Activated CD4-positive, alpha-beta T cell treated with anti-CD3 and anti-CD28 coated beads for 36 hours (primary cell): Measurements from ENCODE around the gene MXD4. TPM values are rescaled to one million over a fixed set of nuclear protein-coding genes. Genes with fewer than 3 reads are reported as not detected.

Experiments
- ATAC-seq: fragments of 200-7000 bp; cut with Tn5 transposase; one replicate; pipeline ENCODE4 v1.10.0; 2021; ENCODE audit warnings: mild to moderate bottlenecking, moderate library complexity
- CTCF ChIA-PET: fragments of 350-600 bp; sonication (Branson Sonifier 250); formaldehyde crosslinking; loops from one replicate; lab custom pipeline; 2021; ENCODE audit warnings: antibody characterized with exemption; lab: Charles Lee
- POLR2A ChIA-PET: fragments of 350-600 bp; sonication (Branson Sonifier 250); formaldehyde crosslinking; loops from one replicate; lab custom pipeline; 2021; ENCODE audit warnings: antibody characterized with exemption, inconsistent platforms; lab: Charles Lee
- DNase-seq: peaks from one replicate; pipeline ENCODE4 v3.0.0-alpha.2; 2020
- H3K27ac Mint-ChIP-seq: one replicate; pipeline ENCODE4 v1.8.0; 2021; ENCODE audit warnings: mixed read lengths
- H3K27me3 Mint-ChIP-seq: one replicate; pipeline ENCODE4 v1.8.0; 2021; ENCODE audit warnings: mixed read lengths
- H3K36me3 Mint-ChIP-seq: one replicate; pipeline ENCODE4 v1.8.0; 2021; ENCODE audit warnings: low read depth, mixed read lengths
- H3K4me1 Mint-ChIP-seq: one replicate; pipeline ENCODE4 v1.8.0; 2021; ENCODE audit warnings: mixed read lengths
- H3K4me3 Mint-ChIP-seq: one replicate; pipeline ENCODE4 v1.8.0; 2021; ENCODE audit warnings: mild to moderate bottlenecking, moderate library complexity, mixed read lengths
- H3K9me3 Mint-ChIP-seq: one replicate; pipeline ENCODE4 v1.8.0; 2021; ENCODE audit warnings: low read depth, mixed read lengths
- intact Hi-C, 2 experiments: fragments of 100-400 bp; cut with DNase I in 1 of 2; cut with micrococcal nuclease in 1 of 2; formaldehyde crosslinking; loops; one replicate each; pipeline versions ENCODE4 v1.14.2 to v1.15.1; 2022 to 2024; cut with DNase I, micrococcal nuclease
- total RNA-seq, 2 experiments: library from RNA; stranded (reverse); gene quantifications; one replicate each; pipeline ENCODE4 v1.2.3, GENCODE V29; 2021

Gene MXD4, protein sequence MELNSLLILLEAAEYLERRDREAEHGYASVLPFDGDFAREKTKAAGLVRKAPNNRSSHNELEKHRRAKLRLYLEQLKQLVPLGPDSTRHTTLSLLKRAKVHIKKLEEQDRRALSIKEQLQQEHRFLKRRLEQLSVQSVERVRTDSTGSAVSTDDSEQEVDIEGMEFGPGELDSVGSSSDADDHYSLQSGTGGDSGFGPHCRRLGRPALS
- 1 to 10 TPM; 1.6 to 2.3 TPM for total RNA-seq

DNA sequence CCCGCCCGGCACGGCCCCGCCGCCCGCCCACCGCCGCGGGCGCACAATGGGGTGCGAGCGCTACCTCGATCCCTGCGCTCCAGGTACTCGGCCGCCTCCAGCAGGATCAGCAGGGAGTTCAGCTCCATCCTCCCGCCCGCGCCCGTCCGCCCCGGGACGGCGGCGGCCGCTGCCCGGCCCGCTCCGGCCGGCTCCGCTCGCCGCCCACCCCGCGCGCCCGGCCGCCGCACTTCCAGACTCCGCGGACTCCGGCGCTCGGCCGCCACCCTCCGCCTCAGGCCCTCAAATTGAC is at the start of gene MXD4:
Gene MXD4 (minus strand): TSS at position 257 of the 292 bp plus-strand sequence. CDS start 129 bp downstream, at position 128.
- Mint-ChIP-seq H3K27me3 (no peaks in the 10 kb centered on the region), H3K36me3 (no peaks in the 10 kb centered on the region), H3K9me3 (no peaks in the 10 kb centered on the region), H3K27ac (no peak within 1 kb of the TSS), H3K4me3 (peak within 1 kb of the TSS; percentile 61), H3K4me1 (peaks cover 2% of the 10 kb centered on the region)
- POLR2A ChIA-PET = interaction anchor here (0.6 to 1.0 kb wide), 4 partner anchors 18 to 207 kb away, joined by 3 to 15 read pairs (median 8); partner anchors contain the start of genes CFAP99, HAUS3, POLN and RNF4
- CTCF ChIA-PET = interaction anchor here (0.7 to 1.2 kb wide), 6 partner anchors 13 to 207 kb away, joined by 3 to 4 read pairs (median 3); partner anchors contain the start of gene RNF4
- intact Hi-C loops = loop anchor here (1.0 to 5.0 kb wide), 19 partner anchors 19 to 813 kb away; partner anchors contain the start of genes HAUS3 (in 2 of the 2), POLN (in 2 of the 2), RNF4 (in 2 of the 2) and ADD1 (in 1 of the 2)
- DNase-seq (no peak), ATAC-seq (peak; percentile 0)

DNA sequence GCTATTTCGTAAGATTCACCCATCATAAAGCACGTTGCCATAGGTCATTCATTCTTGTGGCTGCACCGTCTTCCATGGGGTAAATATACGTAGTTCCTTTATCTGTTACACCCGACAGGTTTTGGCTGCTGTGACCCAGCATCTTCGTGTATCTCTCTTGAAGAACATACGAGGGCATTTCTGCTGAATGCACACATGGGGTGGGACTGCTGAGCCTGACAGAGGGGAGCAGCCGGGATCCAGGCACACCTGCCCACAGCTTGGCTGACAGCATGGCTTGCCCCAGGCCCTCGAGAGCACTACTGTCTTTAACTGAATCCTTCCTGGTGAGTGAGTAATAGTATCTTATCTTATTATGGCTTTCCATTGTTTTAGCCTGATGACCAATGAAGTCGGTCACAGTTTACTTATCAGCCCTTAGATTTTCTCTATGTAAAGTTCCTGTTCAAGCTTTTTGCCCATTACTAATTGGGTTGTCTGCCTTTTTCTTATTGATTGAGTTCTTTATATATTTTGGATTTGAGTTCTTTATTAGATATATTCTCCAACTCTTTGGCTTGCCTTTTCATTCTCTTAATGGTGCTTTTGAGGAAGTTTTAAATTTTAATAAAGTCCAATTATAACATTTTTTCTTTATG is 45.0 kb upstream of the MXD4 start:
- ChIA-PET CTCF (interaction anchor here (0.8 to 1.4 kb wide), 2 partner anchors 60 to 62 kb away, joined by 3 to 4 read pairs; no protein-coding TSS in a partner anchor), POLR2A (no interaction called here)
- Mint-ChIP-seq H3K4me1 (no peaks in the 10 kb centered on the region), H3K36me3 (peaks cover 2% of the 10 kb centered on the region), H3K9me3 (peaks cover 7% of the 10 kb centered on the region), H3K4me3 (no peak overlapping the region), H3K27ac (no peak overlapping the region), H3K27me3 (no peaks in the 10 kb centered on the region)
- intact Hi-C loops = no loop called here
- ATAC-seq = no peak
- no peak for DNase-seq

DNA sequence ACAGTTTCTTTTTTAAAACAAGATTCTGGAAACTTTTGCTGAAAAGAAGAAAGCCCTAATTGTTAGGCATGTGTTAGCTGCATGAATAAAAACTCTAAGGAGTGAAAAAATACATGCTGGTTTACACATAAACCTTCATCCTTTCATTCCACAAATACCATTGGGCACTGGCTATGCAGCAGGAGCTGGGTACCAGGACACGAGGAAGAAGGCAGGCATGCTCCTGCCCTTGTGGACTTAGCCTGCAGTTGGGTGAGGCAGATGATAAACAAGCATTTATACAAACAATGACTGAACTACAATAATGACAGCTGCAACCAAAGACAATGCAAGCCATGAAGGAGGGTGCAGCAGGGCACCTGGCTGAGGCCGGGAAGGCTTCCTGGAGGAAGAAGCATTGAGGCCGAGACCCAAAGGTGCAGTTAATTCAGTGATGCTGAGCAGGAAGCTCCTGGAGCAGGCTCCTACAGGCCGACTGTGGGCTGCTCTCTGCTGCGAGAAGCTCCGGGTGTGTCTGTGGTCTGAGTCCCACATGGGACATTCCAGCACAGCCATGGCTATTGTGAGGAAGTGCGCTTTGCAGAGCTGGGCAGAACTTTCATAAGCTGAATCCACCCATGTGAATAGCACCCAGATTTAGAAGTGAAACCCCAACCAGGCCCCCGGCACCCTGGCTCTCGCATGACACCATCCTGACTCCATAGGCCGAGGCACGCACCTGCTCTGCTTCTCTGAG is 44.0 kb upstream of the MXD4 start:
- Mint-ChIP-seq H3K36me3 (peaks cover 2% of the 10 kb centered on the region), H3K27me3 (no peaks in the 10 kb centered on the region), H3K27ac (no peak overlapping the region), H3K4me3 (no peak overlapping the region), H3K9me3 (peaks cover 7% of the 10 kb centered on the region), H3K4me1 (no peaks in the 10 kb centered on the region)
- DNase-seq = no peak
- POLR2A ChIA-PET = no interaction called here
- ATAC-seq = no peak
- intact Hi-C loops = no loop called here
- CTCF ChIA-PET = interaction anchor here (0.8 to 1.4 kb wide), 3 partner anchors 45 to 61 kb away, joined by 3 to 4 read pairs (median 3); no protein-coding TSS in a partner anchor

DNA sequence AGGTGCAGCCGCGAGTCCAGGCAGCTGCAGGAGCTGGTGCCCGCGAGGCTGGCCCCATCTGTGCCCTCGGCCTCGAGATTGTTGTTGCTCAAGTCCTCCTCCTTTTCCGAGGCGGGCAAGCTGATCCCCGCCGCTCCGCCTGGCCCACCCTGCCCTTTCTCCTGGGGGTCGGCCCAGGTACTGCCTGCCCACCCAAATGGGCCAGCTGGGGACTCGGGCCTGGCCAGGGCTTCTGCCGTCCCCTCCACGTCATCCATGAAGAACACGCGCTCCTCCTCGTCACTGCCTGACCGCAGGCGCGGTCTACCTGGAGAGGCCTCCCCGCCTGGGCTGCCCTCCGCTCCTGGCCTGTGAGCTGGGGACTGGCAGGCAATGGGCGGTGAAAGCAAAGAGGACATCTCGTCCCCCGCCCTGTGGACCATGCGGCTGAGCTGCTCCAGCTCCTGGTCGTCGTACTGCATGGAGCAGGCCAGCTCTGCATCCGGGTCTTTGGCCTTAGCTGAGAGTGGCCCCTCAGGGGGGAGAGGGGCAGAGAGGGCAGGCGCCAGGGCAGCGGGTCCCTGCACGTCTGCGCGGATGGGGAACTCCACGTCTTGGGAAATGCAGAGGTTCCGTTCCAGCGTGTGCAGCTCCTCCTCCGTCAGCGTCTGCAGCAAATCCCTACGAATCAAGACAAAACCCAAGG is 43.1 kb upstream of the MXD4 start:
- Mint-ChIP-seq H3K4me1 (no peaks in the 10 kb centered on the region), H3K36me3 (peaks cover 2% of the 10 kb centered on the region), H3K4me3 (no peak overlapping the region), H3K27me3 (no peaks in the 10 kb centered on the region), H3K27ac (no peak overlapping the region), H3K9me3 (peaks cover 7% of the 10 kb centered on the region)
- intact Hi-C loops = no loop called here
- CTCF ChIA-PET = interaction anchor here (0.8 to 1.1 kb wide), 2 partner anchors 46 to 1065 kb away, joined by 3 read pairs; no protein-coding TSS in a partner anchor
- POLR2A ChIA-PET = no interaction called here
- DNase-seq (no peak), ATAC-seq (no peak)

DNA sequence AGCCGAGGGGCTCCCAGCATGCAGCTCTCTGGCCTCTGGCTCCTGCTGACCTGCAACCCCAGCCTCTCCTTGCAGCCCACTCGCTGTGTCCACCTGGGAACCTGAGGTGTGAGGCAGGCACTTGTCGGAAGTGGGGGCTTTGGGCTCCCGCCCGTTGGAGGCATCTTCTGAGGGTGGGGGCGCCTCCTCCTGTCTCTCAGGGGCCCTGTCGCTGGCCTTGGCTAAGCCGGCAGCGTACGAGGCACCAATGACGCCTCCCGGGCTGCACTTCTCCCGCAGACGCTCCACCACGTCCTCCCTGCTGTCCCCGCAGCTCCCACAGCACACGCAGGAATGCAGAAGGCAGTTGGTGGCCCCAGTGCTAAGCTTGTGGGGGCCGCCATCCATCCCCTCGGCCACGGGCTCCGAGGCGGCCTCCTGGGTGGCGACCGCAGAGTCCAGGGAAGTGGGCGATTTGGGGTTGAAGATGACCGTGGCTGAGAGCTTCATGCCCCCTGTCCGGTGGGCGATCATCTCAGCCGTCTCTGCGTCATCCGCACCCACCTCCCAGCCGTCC is 42.5 kb upstream of the MXD4 start:
- ChIA-PET POLR2A (no interaction called here), CTCF (interaction anchor here (0.8 kb wide), 1 partner anchor 1066 kb away, joined by 3 read pairs; no protein-coding TSS in a partner anchor)
- no peaks in the 10 kb centered on the region for H3K4me1 Mint-ChIP-seq
- intact Hi-C loops = no loop called here
- H3K36me3 Mint-ChIP-seq = peaks cover under 1% of the 10 kb centered on the region
- H3K4me3 Mint-ChIP-seq = no peak overlapping the region
- DNase-seq = no peak
- no peak for ATAC-seq
- H3K27me3 Mint-ChIP-seq = no peaks in the 10 kb centered on the region
- H3K9me3 Mint-ChIP-seq = peaks cover 4% of the 10 kb centered on the region
- H3K27ac Mint-ChIP-seq = no peak overlapping the region

DNA sequence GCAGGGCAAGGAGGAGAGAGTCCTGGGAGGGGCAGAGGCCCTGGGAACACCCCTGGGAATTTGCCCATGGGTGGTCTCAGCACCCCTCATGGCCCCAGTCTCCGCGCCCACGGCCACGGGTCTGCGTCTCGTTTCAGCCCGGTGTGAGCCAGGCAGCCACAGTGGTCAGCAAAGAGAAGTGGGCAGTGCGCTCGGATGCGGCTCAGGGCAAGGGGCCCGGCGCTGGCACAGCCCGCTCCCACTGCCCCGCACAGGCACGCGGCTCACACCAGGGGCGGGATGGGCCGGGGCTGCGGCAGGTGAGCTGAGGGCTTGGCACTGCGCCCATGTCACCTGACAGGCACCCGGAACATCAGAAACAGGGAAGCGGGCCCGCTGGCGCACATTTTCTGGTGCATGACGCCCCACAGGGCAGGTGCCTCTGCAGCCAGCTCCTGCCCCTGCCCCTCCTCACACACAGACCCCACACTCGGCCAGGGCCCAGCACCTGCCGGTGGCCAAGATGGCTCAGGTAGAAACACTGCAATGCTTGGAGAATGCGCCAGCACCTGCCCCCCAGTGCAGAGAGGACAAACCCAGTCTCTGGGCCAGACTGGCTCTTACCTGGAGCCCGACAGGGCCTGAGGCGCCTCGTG is 41.9 kb upstream of the MXD4 start:
- Mint-ChIP-seq H3K4me1 (no peaks in the 10 kb centered on the region), H3K27me3 (no peaks in the 10 kb centered on the region), H3K4me3 (no peak overlapping the region), H3K36me3 (no peaks in the 10 kb centered on the region), H3K27ac (no peak overlapping the region), H3K9me3 (peaks cover 3% of the 10 kb centered on the region)
- ATAC-seq (no peak), DNase-seq (no peak)
- intact Hi-C loops = no loop called here
- POLR2A ChIA-PET = no interaction called here
- CTCF ChIA-PET = no interaction called here

DNA sequence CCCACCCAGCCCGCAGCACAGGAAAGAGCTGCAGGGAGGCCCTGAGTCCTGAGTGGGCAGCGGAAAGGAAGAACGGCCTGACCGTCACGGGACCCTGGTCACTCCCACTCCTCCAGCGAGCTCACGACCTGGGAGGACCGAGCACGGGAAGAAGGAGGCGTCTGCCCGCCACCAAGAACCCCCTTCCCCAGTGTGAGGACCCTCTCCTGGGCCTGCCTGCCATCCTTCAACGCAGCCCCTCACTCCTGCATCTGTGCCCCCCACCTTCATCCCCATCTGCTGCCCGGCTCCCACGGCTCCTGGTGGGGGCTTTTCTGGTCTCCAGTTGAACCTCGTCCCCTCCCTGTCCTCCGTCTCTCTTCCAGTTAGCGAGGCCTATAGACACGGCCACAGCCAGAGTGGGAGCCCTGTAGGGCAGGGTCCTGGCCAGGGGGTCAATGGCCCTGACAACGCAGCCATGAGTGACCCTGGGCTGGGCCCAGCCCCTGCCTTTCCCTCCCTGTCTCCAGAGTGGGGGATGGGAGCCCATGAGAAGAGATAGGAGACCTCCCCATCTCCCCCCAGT is 41.3 kb upstream of the MXD4 start:
- no peaks in the 10 kb centered on the region for H3K27me3 Mint-ChIP-seq
- intact Hi-C loops = no loop called here
- CTCF ChIA-PET = interaction anchor here (1.6 kb wide), 1 partner anchor 10 kb away, joined by 3 read pairs; no protein-coding TSS in a partner anchor
- ATAC-seq (no peak), DNase-seq (no peak)
- peaks cover 3% of the 10 kb centered on the region for H3K9me3 Mint-ChIP-seq
- POLR2A ChIA-PET = no interaction called here
- no peaks in the 10 kb centered on the region for H3K36me3 Mint-ChIP-seq
- H3K4me3 Mint-ChIP-seq = no peak overlapping the region
- H3K27ac Mint-ChIP-seq = no peak overlapping the region
- H3K4me1 Mint-ChIP-seq = peaks cover 2% of the 10 kb centered on the region

DNA sequence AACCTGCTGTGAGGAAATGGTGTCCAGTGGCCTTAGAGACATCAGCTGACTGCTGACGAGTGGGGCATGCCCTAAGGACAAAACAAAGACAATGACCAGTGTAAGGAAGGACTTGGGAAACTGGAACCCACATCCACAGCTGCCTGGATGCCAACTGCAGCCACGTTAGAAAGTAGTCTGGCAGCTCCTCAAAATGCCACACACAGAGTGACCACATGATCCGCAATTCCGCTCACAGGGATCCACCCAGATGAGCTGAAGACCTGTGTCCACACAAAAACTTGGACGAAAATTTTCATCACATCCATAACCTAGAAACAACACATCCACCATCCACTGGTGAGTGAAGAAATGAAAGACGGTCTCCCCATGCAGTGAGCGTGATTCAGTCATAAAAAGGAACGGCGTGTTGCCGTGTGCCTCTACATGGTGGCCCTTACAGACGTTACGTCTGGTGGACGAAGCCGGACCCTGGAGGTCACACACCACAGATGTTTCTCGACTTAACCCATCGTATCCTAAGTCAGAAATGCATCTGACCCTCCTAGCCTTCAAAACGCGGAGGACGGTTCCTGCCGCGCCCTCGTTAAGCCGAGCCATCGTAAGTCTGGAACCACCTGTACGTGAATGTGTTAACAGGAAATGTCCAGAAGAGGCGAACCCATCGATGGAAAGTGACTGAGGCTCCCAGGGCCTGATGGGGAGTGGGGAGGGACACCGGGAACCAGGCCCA is 40.6 kb upstream of the MXD4 start:
- Mint-ChIP-seq H3K27me3 (no peaks in the 10 kb centered on the region), H3K36me3 (no peaks in the 10 kb centered on the region), H3K4me3 (no peak overlapping the region), H3K4me1 (peaks cover 8% of the 10 kb centered on the region), H3K9me3 (peaks cover 3% of the 10 kb centered on the region), H3K27ac (no peak overlapping the region)
- intact Hi-C loops = no loop called here
- CTCF ChIA-PET = interaction anchor here (1.6 kb wide), 1 partner anchor 9 kb away, joined by 3 read pairs; no protein-coding TSS in a partner anchor
- ATAC-seq (no peak), DNase-seq (no peak)
- POLR2A ChIA-PET = no interaction called here

DNA sequence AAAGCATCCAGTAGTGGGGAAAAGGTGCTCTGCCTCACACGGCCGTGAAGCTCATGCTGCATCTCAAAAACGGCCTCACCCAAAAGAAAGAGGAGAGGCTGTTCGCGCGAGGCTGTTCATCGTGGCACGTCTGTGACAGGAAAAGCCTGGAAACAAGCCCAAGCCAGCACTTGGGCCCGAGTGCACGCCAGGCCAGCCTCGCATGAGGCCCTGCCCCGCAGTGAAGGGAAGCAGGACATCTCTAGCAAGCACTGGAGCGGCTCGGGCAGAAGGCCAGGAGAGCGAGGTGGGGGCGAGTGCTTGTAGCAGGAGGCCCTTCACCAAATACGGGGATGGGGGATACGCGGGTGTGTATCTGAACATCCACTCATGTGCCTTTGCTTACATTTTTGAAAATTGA is 39.9 kb upstream of the MXD4 start:
- H3K4me1 Mint-ChIP-seq = peaks cover 12% of the 10 kb centered on the region
- intact Hi-C loops = no loop called here
- DNase-seq (no peak), ATAC-seq (no peak)
- ChIA-PET POLR2A (no interaction called here), CTCF (interaction anchor here (1.0 to 1.6 kb wide), 2 partner anchors 8 to 20 kb away, joined by 3 read pairs; no protein-coding TSS in a partner anchor)
- no peaks in the 10 kb centered on the region for H3K36me3 Mint-ChIP-seq
- H3K27ac Mint-ChIP-seq = no peak overlapping the region
- H3K27me3 Mint-ChIP-seq = no peaks in the 10 kb centered on the region
- H3K9me3 Mint-ChIP-seq = peaks cover 1% of the 10 kb centered on the region
- H3K4me3 Mint-ChIP-seq = no peak overlapping the region

DNA sequence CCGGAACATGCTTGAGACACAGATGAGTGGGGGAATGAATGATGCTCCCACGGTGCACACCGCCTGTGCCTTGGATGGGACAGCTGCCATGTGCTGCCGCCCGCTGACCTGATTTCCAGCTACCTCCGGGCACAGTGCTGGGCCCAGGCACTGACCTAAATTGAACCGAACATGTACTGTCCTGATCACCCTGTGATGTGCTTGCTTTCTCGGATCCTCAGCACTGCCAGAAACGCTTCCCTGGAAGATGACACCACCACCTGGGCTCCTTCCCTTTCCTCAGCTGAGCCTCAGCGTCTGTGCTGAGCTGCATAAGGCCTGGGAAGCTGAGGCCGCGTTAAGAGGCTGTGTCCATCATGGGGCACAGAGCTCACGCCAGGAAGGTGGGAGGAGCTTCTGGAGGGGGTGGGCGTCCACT is 39.3 kb upstream of the MXD4 start:
- Mint-ChIP-seq H3K4me1 (peaks cover 15% of the 10 kb centered on the region), H3K36me3 (no peaks in the 10 kb centered on the region), H3K27me3 (no peaks in the 10 kb centered on the region), H3K4me3 (no peak overlapping the region), H3K9me3 (no peaks in the 10 kb centered on the region), H3K27ac (no peak overlapping the region)
- DNase-seq (no peak), ATAC-seq (no peak)
- ChIA-PET POLR2A (no interaction called here), CTCF (interaction anchor here (1.0 kb wide), 1 partner anchor 19 kb away, joined by 3 read pairs; no protein-coding TSS in a partner anchor)
- intact Hi-C loops = no loop called here
